PC-9 (cell line): ENCODE measurements around the gene PLK5.
"Not testable (repeated sequence)": the region's sequence is repeated elsewhere in the genome, so short reads cannot be mapped to it uniquely, and the experiment has no call there.

Source experiments
- CTCF ChIP-seq: fragments of 200-600 bp; sonication (generic); conservative IDR thresholded peaks from 2 replicates; pipeline ENCODE4 v1.6.1; 2017; ENCODE audit warnings: mixed run types, antibody characterized with exemption, mild to moderate bottlenecking, moderate library complexity
- EZH2 ChIP-seq: fragments of 200-600 bp; sonication (generic); IDR thresholded peaks from 2 replicates; pipeline ENCODE4 v1.8.0; 2017; ENCODE audit warnings: antibody characterized with exemption, low read depth

DNA sequence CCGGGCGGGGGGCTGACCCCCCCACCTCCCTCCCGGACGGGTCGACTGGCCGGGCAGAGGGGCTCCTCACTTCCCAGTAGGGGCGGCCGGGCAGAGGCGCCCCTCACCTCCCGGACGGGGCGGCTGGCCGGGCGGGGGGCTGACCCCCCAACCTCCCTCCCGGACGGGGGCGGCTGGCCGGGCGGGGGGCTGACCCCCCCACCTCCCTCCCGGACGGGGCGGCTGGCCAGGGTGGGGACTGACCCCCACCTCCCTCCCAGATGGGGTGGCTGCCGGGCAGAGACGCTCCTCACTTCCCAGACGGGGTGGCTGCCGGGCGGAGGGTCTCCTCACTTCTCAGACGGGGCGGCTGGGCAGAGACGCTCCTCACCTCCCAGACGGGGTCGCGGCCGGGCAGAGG is 24.6 kb upstream of the PLK5 start:
- not testable (repeated sequence) for TF ChIP-seq CTCF, EZH2
